Stimulated activated CD8-positive, alpha-beta memory T cell treated with anti-CD3 and anti-CD28 coated beads, Interleukin-7, amount 100 ng/mL, for 24 hours (primary cell): ENCODE data around the gene CCDC88B.
"Not testable (repeated sequence)": the region's sequence is repeated elsewhere in the genome, so short reads cannot be mapped to it uniquely, and the experiment has no call there.

Source experiments
- DNase-seq: peaks from one replicate; pipeline ENCODE4 v3.0.0-alpha.2; 2020; ENCODE audit warnings: low read depth

The CCDC88B gene

GRCh38 chr11:64323373-64323772 lies 16.6 kb upstream of the CCDC88B start:
- DNase-seq = no peak

DNA sequence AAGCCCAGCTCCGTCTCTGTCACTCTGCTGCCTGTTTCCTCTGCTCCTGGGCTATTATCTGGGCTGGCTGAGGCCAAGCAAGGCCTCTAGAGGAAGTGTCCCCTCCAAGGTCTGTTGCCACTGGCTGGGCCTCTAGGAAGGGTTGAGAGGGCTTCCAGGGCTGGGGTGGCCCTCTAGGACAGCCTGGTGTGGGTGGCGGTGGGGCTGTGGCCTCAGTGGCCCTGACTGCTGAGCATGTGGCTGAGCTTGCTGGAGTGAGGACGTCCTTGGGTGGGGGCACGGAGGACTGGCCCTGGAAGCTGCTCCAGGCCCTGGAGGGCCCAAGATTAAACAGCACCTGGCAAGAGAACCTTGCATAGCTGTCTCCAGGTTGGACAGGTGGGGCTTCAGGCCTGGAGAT lies 16.0 kb upstream of the CCDC88B start:
- DNase-seq = not testable (repeated sequence)

GRCh38 chr11:64324692-64325469 lies 15.1 kb upstream of the CCDC88B start:
- DNase-seq = no peak

DNA sequence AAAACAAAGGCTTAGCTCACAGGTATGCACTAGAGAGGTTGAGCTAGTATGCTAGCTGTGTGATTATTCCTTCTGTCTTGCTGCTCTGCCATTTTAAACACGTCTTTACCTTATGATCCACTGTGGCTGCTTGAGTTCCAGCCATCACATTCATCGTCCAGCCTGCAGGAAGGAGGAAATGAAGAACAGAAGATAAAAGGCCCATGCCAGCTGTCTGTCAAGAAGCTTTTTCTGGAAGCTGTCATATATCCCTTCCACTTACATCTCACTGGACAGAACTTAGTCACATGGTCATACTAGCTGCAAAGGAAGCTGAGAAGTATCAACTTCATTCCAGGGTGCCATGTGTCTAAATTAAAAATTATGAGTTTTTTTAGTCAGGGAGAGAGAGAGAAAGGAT lies 12.6 kb upstream of the CCDC88B start:
- no peak for DNase-seq

DNA sequence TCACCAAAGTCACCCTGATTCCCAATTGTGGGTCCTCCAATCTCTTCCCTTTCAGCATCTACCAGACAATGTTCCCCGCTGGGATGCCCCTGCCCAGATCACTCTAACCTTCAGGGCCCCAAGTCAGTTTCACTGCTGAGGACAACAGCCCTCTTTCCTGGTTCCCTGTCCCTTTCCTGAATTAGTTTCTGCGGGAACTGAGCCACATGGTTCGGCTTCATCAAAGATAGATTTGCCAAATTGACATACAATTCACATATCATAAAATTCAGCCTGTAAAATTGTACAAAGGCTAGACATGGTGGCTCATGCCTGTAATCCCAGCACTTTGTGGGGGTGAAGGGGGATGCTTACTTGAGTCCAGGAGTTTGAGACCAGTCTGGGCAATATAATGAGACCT lies 12.0 kb upstream of the CCDC88B start:
- no peak for DNase-seq

DNA sequence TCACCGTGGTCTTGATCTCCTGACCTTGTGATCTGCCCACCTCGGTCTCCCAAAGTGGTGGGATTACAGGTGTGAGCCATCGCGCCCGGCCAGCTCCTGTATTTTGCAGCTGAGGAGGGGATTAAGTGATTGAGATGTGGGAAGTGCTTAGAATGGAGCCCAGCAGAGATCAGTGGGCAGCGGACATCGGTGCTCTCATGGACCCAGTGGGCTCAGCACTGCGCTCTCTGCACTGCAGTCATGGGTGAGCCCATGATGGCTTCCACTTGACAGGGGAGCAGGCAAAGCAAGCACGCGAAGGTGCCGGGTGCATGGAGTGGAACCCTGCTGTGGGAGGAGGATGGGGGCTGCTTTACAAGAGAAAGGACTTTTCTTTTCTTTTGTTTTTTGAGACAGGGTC lies 9.1 kb upstream of the CCDC88B start:
- DNase-seq = no peak

- peak; percentile 50 for DNase-seq
Measured at GRCh38 chr11:64331569-64332371, 8.2 kb upstream of the CCDC88B start.

- DNase-seq = no peak
Measured at GRCh38 chr11:64333556-64333955, 6.4 kb upstream of the CCDC88B start.

- no peak for DNase-seq
Measured at GRCh38 chr11:64334764-64335735, 5.0 kb upstream of the CCDC88B start.

DNA sequence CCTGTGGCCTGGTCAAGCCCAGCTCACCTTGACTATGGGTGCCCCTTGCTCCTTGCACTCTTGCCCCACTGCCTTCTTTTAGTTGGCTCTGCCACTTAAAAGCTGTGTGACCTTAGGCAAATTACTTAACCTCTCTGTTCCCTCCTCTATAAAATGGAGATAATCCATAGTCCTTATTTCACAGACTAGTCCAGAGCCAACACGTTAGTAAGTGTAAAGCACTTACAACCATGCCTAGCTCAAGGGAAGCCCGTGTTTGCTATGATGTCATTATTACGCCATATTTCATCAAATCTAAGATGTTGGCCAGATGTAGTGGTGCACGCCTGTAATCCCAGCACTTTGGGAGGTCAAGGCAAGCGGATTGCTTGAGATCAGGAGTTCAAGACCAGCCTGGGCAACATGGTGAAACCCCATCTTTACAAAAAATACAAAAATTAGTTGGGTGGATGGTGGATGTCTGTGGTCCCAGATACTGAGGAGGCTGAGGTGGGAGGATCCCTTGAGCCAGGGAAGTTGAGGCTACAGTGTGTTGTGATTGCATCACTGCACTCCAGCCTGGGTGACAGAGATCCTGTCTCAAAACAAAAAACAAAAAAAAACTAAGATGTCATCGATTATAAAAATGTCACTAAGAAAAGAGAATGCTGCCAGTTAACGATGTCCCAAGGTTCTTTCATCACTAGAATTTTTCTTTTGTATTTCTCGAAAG lies 2.3 kb upstream of the CCDC88B start:
- DNase-seq = no peak

GRCh38 chr11:64338716-64339115 lies 1.3 kb upstream of the CCDC88B start:
- DNase-seq = no peak

- DNase-seq = no peak
Measured at GRCh38 chr11:64339286-64339685, 718 bp upstream of the CCDC88B start.

DNA sequence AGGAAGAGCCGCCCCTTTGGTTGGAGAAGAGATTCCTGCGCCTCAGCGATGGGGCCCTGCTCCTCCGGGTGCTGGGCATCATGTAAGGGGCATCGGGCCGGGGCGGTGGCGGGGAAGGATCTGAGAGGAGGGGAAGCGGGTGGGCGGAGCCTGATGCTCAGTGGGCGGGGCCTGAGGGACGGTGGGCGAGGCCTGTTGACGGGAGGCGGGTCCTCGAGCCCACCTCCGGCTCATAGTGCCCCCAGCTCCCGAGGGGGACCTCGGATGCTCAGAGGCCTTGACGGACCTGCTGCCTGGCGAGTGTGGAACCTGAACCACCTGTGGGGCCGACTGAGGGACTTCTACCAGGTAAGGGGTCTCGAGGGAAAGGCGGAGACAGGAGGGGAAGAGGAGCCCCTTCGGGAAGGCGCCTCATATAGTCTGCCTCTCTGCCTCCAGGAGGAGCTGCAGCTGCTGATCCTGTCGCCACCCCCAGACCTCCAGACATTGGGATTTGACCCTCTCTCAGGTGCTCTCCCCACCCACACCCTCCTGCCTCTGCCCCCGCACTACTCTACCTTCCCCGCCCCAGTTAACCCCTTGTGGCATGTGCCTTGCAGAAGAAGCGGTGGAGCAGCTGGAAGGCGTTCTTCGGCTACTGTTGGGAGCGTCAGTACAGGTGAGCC lies 799 bp downstream of the CCDC88B start:
- DNase-seq = peak; percentile 69

GRCh38 chr11:64341429-64341828 lies 1.4 kb downstream of the CCDC88B start:
- DNase-seq = no peak

DNA sequence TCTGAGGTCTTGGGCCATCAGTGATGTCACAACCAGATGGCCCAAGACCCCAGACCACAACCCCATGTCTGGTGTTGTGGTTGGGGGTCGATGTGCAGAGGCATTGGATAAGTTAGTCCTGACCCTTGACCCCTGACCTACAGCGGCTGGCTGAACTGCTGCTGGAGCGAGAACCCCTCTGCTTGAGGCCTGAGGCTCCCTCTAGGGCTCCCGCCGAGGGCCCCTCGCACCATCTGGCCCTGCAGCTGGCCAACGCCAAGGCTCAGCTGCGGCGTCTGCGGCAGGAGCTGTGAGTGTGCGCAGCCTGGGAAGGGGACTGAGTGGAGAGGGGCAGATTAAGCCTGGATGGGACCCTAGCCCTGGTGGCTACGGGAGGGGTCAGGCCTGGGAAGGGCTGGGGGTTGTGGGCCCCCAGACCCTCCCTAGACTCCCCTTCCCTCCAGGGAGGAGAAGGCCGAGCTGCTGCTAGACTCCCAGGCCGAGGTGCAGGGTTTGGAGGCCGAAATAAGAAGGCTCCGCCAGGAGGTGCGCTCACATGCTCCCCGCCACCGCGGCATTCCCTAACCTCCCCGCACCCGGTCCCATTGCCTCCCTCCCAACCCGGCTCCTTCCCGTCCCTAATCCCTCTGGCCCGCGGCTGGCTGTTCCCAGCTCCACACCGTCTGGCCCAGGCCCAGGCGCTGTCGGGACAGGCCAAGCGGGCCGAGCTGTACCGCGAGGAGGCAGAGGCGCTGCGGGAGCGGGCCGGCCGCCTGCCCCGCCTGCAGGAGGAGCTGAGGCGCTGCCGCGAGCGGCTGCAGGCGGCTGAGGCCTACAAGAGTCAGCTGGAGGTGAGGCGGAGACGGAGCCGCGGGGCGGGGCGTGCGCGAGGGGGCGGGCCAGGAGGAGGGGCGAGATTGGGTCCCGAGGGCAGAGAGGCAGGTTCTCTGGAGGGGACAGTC lies 2.1 kb downstream of the CCDC88B start:
- DNase-seq = peak; percentile 89

DNA sequence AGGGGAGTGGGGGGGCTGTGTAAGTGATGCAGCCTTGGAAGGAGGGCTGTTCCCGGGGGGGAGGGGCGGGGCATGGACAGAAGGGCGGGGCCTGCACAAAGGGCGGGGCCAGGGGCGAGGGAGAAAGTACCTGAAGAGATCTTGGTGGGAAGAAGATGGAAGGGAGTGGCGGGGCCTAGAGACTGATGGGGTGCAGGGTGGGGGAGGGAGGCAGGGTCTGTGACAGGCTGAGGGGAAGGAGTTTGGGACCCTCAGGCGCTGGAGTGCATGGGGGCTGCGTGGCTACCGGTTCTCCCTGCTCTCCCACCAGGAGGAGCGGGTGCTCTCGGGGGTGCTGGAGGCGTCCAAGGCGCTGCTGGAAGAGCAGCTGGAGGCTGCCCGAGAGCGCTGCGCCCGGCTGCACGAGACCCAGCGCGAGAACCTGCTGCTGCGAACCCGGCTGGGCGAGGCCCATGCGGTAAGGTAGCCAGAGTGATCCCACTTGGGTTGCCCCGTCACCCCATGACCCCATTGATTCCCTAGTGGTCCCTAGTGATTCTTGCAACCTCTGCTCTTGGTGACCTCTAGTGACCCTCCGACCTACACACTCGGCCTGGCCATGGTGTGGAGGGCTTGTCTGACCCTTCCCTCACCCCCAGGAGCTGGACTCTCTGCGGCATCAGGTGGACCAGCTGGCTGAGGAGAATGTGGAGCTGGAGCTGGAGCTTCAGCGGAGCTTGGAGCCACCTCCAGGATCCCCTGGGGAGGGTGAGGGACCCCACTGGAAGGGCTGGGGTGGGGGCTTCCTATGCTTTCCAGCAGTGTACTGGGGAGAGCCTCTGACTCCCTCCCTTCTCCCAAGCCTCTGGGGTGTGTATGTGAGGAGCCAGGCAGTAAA lies 3.1 kb downstream of the CCDC88B start:
- DNase-seq = no peak

DNA sequence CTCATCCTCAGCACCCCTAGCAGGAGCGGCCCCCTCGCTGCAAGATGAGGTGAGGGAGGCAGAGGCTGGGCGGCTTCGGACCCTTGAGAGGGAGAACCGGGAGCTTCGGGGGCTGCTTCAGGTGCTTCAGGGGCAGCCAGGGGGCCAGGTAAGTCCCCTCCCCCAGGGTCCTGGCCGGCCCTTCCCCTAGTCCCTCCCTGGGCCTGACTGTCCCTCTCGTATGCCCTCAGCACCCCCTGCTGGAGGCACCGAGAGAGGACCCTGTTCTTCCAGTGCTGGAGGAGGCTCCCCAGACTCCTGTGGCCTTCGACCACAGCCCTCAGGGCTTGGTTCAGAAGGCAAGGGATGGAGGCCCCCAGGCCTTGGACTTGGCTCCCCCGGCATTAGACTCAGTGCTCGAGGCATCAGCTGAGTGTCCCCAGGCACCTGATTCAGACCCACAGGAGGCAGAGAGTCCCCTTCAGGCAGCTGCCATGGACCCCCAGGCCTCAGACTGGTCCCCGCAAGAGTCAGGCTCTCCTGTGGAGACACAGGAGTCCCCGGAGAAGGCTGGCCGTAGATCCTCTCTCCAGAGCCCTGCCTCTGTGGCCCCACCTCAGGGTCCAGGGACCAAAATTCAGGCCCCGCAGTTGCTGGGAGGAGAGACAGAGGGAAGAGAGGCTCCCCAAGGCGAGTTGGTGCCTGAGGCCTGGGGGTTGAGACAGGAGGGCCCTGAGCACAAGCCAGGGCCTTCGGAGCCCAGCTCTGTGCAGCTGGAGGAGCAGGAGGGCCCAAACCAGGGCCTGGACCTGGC lies 4.0 kb downstream of the CCDC88B start:
- no peak for DNase-seq

DNA sequence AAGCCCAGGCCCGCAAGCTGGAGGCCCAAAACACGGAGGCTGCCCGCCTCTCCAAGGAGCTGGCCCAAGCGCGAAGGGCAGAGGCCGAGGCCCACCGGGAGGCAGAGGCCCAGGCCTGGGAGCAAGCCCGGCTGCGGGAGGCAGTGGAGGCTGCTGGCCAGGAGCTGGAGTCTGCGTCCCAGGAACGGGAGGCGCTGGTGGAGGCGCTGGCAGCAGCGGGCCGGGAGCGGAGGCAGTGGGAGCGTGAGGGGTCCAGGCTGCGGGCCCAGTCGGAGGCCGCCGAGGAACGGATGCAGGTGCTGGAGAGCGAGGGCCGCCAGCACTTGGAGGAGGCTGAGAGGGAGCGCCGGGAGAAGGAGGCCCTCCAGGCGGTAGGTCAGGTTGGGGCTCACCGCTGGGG lies 4.8 kb downstream of the CCDC88B start:
- DNase-seq = no peak
